Measurements from ENCODE around the gene SPATA18. TPM values are rescaled to one million over a fixed set of nuclear protein-coding genes. Genes with fewer than 3 reads are reported as not detected.

The SPATA18 gene
- polyA plus RNA-seq, 3 donors = 0.04 to 0.41 TPM; not detected in 1

DNA sequence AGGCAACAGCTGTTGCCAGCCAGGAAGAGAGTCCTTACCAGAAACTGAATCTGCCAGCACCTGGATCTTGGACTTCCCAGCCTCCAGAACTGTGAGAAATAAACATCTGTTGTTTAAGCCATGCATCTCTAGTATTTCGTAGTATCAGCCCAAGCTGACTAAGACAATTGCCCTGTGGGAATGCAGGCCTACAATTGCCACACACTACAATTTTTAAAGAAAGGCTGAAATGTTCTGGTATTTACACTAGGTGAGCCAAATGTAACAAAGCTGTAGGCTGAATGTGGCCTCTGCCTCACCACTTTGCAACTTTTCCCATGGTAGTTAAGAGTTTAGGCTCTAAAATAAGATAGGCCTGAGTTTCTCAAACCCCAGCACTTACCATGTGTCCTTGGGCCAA is 59.1 kb downstream of the SPATA18 start:
- intact Hi-C loops (cut with micrococcal nuclease) = no loop called here
- H2AFZ ChIP-seq (ENCODE audit: insufficient read depth, low read depth, low read length, poor library complexity, severe bottlenecking) = no peak overlapping the region
- 100% methylated on average over 1 of the region's 1 CpG for WGBS (ENCODE audit: insufficient coverage)
- H3K4me3 ChIP-seq (replicated peaks in 1 of 3; ENCODE audit: low read depth in 2 of 3, low read length in 3 of 3) = no peak overlapping the region
- H3K9ac ChIP-seq (ENCODE audit: insufficient read depth, low read length, poor library complexity, severe bottlenecking) = no peak overlapping the region
- Mint-ChIP-seq H3K4me1 (peaks cover 11% of the 10 kb centered on the region), H3K27ac (no peak overlapping the region), H3K4me3 (no peak overlapping the region), H3K36me3 (no peaks in the 10 kb centered on the region), H3K27me3 (ENCODE audit: low read depth in 3 of 3) (peaks cover 0 to 4% (median 1%) of the 10 kb centered on the region in 3 donors), H3K9me3 (peaks cover 0 to 12% (median 2%) of the 10 kb centered on the region in 7 donors)
- TF ChIP-seq, protein P1, sequence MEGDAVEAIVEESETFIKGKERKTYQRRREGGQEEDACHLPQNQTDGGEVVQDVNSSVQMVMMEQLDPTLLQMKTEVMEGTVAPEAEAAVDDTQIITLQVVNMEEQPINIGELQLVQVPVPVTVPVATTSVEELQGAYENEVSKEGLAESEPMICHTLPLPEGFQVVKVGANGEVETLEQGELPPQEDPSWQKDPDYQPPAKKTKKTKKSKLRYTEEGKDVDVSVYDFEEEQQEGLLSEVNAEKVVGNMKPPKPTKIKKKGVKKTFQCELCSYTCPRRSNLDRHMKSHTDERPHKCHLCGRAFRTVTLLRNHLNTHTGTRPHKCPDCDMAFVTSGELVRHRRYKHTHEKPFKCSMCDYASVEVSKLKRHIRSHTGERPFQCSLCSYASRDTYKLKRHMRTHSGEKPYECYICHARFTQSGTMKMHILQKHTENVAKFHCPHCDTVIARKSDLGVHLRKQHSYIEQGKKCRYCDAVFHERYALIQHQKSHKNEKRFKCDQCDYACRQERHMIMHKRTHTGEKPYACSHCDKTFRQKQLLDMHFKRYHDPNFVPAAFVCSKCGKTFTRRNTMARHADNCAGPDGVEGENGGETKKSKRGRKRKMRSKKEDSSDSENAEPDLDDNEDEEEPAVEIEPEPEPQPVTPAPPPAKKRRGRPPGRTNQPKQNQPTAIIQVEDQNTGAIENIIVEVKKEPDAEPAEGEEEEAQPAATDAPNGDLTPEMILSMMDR (IDR thresholded peaks at IDR 0.05) = no peak
- DNase-seq = no peak
- no peaks in the 10 kb centered on the region for H3K9me3 ChIP-seq (replicated peaks in 1 of 2; ENCODE audit: control insufficient read depth in 1 of 2, insufficient read depth in 1 of 2, low read length in 2 of 2)
- peaks cover 0 to 5% of the 10 kb centered on the region in 2 donors for H3K4me1 ChIP-seq (ENCODE audit: control insufficient read depth in 1 of 2, insufficient read depth in 2 of 2, low read length in 2 of 2)
- no peaks in the 10 kb centered on the region for H4K20me1 ChIP-seq (ENCODE audit: insufficient read depth, low read length)
- H3K4me2 ChIP-seq (replicated peaks; ENCODE audit: extremely low read depth, low read length, poor library complexity, severe bottlenecking) = no peak overlapping the region
- no peaks in the 10 kb centered on the region for H3K36me3 ChIP-seq (replicated peaks in 1 of 2; ENCODE audit: control insufficient read depth in 1 of 2, insufficient read depth in 2 of 2, low read length in 2 of 2)
- H3K27ac ChIP-seq (ENCODE audit: low read depth in 1 of 2, low read length in 2 of 2) = no peak overlapping the region
- no peaks in the 10 kb centered on the region for H3K79me2 ChIP-seq (ENCODE audit: insufficient read depth, low read length)
- H3K27me3 ChIP-seq (ENCODE audit: control insufficient read depth in 2 of 2, insufficient read depth in 2 of 2, low read length in 2 of 2) = no peaks in the 10 kb centered on the region

DNA sequence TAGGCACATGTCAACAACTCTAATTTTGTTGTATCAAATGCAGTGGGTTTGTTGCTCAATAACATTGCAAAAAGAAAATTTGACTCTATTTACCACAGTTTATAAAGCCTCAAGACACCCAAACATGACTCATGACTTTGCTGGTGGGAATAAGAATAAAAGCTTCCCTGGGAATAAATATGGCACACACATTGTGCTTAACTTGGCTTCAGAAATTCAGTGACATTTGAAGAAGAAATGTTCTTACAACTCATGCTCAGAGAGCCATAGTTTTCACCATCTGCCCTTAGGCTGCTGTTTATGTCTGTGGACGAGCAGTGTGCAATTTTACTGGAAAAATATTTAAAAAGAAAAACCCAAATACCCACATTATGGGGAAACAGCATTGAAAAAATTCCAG is 60.9 kb downstream of the SPATA18 start:
- no peak overlapping the region for H3K4me2 ChIP-seq (replicated peaks; ENCODE audit: extremely low read depth, low read length, poor library complexity, severe bottlenecking)
- no peaks in the 10 kb centered on the region for H3K4me1 Mint-ChIP-seq
- no peaks in the 10 kb centered on the region for H3K79me2 ChIP-seq (ENCODE audit: insufficient read depth, low read length)
- H4K20me1 ChIP-seq (ENCODE audit: insufficient read depth, low read length) = no peaks in the 10 kb centered on the region
- no peaks in the 10 kb centered on the region for H3K36me3 ChIP-seq (replicated peaks in 1 of 2; ENCODE audit: control insufficient read depth in 1 of 2, insufficient read depth in 2 of 2, low read length in 2 of 2)
- peaks cover 0 to under 1% of the 10 kb centered on the region in 2 donors for H3K4me1 ChIP-seq (ENCODE audit: control insufficient read depth in 1 of 2, insufficient read depth in 2 of 2, low read length in 2 of 2)
- no peaks in the 10 kb centered on the region for H3K27me3 ChIP-seq (ENCODE audit: control insufficient read depth in 2 of 2, insufficient read depth in 2 of 2, low read length in 2 of 2)
- no peak overlapping the region for H2AFZ ChIP-seq (ENCODE audit: insufficient read depth, low read depth, low read length, poor library complexity, severe bottlenecking)
- no peak overlapping the region for H3K9ac ChIP-seq (ENCODE audit: insufficient read depth, low read length, poor library complexity, severe bottlenecking)
- H3K27ac Mint-ChIP-seq = no peak overlapping the region
- peaks cover 0 to 14% (median 2%) of the 10 kb centered on the region in 7 donors for H3K9me3 Mint-ChIP-seq
- no peak overlapping the region for H3K4me3 ChIP-seq (replicated peaks in 1 of 3; ENCODE audit: low read depth in 2 of 3, low read length in 3 of 3)
- no peak overlapping the region for H3K27ac ChIP-seq (ENCODE audit: low read depth in 1 of 2, low read length in 2 of 2)
- DNase-seq = no peak
- H3K9me3 ChIP-seq (replicated peaks in 1 of 2; ENCODE audit: control insufficient read depth in 1 of 2, insufficient read depth in 1 of 2, low read length in 2 of 2) = no peaks in the 10 kb centered on the region
- intact Hi-C loops (cut with micrococcal nuclease) = no loop called here
- no peaks in the 10 kb centered on the region for H3K36me3 Mint-ChIP-seq
- H3K4me3 Mint-ChIP-seq = no peak overlapping the region
- TF ChIP-seq, protein P1 (IDR thresholded peaks at IDR 0.05) = no peak
- WGBS (ENCODE audit: insufficient coverage) = no CpG with 5 or more reads among the region's 1 CpG
- H3K27me3 Mint-ChIP-seq (ENCODE audit: low read depth in 3 of 3) = peaks cover 0 to 6% (median 4%) of the 10 kb centered on the region in 3 donors
